Heart left ventricle (tissue), 13 donors: ENCODE results near the gene MMP17.

Experiments
- POLR2A ChIP-seq, 2 donors: fragments of 450-650 bp; IDR thresholded peaks; one replicate each; pipeline ENCODE4 v1.6.1; 2017; ENCODE audit warnings: antibody characterized with exemption in 2 of 2, mild to moderate bottlenecking in 2 of 2, moderate library complexity in 2 of 2
- TF ChIP-seq, protein P1 (sequence below), 12 donors: fragments of 200-600 bp; sonication (generic) in 4 of 12; IDR thresholded peaks; one replicate each; pipeline versions ENCODE4 v1.5.0 to v1.8.0; 2018 to 2022; ENCODE audit warnings: antibody characterized with exemption in 12 of 12, mild to moderate bottlenecking in 5 of 12
- donor health status: ischemic (EF 13 %, LVEDD 7.1; RV severe dilation, severe dysfunction).
- donor health status: DM: no; HTN: yes; CAD: no.
- donor health status: DM: no; HTN: no; CAD: no.
- donor health status: ischemic (EF 25% LVEDD 6.9; RV normal size, moderate dysfunction).
- donor health status: ischemic (EF 25% LVEDD 5.7; RV mildly dilated, moderate dysfunction).
- donor health status: ischemic (EF 35%, LVEDD 5.7; RV mildly dilated, moderate dysfunction).
- donor health status: nonischemic (EF 11% LVEDD 7.7; RV severe dilation, severe dysfunction).
- donor health status: DM: yes; HTN: yes; CAD: no.
- donor health status: PGD.
- donor health status: ischemic (EF 29% LVEDD 5.4; RV normal size, mild dysfunction).
- donor health status: nonischemic (EF 23%, LVEDD 6.1; RV moderate dilation, normal function).

DNA sequence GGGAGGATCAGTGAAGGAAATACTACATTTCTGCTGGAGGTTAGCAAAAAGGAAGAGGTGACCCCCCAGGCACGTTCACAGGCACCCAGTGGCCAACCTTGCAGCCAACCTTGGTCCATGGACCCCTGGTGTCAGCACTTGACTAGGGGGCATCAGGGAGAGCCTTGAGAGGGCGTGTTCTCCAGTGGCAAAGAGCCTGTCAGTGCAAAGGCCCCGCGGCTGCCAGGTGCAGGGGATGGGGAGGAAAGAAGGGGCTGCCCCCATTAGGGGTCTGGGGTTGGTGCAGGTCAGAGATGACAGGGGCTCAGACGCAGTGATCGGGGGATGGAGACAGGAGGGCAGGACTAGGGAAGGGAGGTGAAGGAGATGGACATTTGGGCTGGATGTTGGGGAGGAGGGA lies 43.5 kb downstream of the MMP17 start:
- TF ChIP-seq, protein P1, sequence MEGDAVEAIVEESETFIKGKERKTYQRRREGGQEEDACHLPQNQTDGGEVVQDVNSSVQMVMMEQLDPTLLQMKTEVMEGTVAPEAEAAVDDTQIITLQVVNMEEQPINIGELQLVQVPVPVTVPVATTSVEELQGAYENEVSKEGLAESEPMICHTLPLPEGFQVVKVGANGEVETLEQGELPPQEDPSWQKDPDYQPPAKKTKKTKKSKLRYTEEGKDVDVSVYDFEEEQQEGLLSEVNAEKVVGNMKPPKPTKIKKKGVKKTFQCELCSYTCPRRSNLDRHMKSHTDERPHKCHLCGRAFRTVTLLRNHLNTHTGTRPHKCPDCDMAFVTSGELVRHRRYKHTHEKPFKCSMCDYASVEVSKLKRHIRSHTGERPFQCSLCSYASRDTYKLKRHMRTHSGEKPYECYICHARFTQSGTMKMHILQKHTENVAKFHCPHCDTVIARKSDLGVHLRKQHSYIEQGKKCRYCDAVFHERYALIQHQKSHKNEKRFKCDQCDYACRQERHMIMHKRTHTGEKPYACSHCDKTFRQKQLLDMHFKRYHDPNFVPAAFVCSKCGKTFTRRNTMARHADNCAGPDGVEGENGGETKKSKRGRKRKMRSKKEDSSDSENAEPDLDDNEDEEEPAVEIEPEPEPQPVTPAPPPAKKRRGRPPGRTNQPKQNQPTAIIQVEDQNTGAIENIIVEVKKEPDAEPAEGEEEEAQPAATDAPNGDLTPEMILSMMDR (IDR thresholded peaks at IDR 0.05) = no peak
- TF ChIP-seq POLR2A (IDR thresholded peaks at IDR 0.05) = no peak
